ENCODE measurements around the gene WDR37.

DNA sequence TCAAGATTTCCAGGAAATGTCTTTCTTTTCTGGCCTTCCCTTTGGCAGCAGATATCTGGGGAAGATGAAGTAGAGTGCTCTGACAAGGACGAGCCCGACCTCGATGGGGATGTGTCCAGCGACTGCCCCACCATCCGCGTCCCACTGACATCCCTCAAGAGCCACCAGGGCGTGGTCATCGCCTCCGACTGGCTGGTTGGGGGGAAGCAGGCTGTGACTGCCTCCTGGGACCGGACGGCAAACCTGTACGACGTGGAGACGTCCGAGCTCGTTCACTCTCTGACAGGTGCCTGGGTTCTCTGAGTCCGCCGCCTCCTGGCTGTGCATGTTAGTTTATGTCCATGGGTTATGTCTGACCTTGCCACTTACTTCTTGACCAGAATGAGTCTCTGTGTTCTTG, 47.4 kb downstream of the WDR37 start:
- TF ChIP-seq TAF1 (IDR thresholded peaks at IDR 0.05; ENCODE audit: borderline replicate concordance, low read depth, low read length) (no peak), POLR2AphosphoS5 (IDR thresholded peaks at IDR 0.05; ENCODE audit: low read depth, low read length) (no peak)
